Neural cell (in vitro differentiated cells): ENCODE results near the gene LRRC27. TPM values are rescaled to one million over a fixed set of nuclear protein-coding genes. Genes with fewer than 3 reads are reported as not detected.

ENCODE experiments used
- H2AFZ ChIP-seq: fragments of 200-600, 300-800 bp; sonication (generic), shearing (Covaris generic); 2 replicates; pipeline ENCODE4 v1.6.0; 2014; ENCODE audit warnings: low read depth, mild to moderate bottlenecking, antibody characterized with exemption, low read length, moderate library complexity
- H3F3A ChIP-seq: fragments of 200-600 bp; shearing (Covaris generic); 2 replicates; pipeline ENCODE4 v1.6.1; 2016; ENCODE audit warnings: mild to moderate bottlenecking, moderate library complexity, mixed read lengths, antibody characterized with exemption, low read length; ENCODE audit not compliant: insufficient read depth, poor library complexity, severe bottlenecking
- H3K27ac ChIP-seq: fragments of 200-600, 300-800 bp; sonication (generic), shearing (Covaris generic); 2 replicates; pipeline ENCODE4 v1.5.1; 2014; ENCODE audit warnings: mild to moderate bottlenecking, low read length, moderate library complexity
- H3K27me3 ChIP-seq: fragments of 300-800, 200-600 bp; sonication (generic), shearing (Covaris generic); 2 replicates; pipeline ENCODE4 v1.6.0; 2014; ENCODE audit warnings: mild to moderate bottlenecking, low read depth, low read length, moderate library complexity; ENCODE audit not compliant: insufficient read depth
- H3K36me3 ChIP-seq: fragments of 300-800, 200-600 bp; sonication (generic), shearing (Covaris generic); 2 replicates; pipeline ENCODE4 v1.5.1; 2014; ENCODE audit warnings: mild to moderate bottlenecking, antibody characterized with exemption, low read length, moderate library complexity; ENCODE audit not compliant: insufficient read depth
- H3K4me2 ChIP-seq: fragments of 300-800, 200-600 bp; sonication (generic), shearing (Covaris generic); 2 replicates; pipeline ENCODE4 v1.6.0; 2014; ENCODE audit warnings: mild to moderate bottlenecking, low read length
- H3K4me3 ChIP-seq: fragments of 300-800, 200-600 bp; sonication (generic), shearing (Covaris generic); 2 replicates; pipeline ENCODE4 v1.5.1; 2014; ENCODE audit warnings: mild to moderate bottlenecking, low read length, moderate library complexity
- H3K79me2 ChIP-seq: fragments of 200-600 bp; shearing (Covaris generic); replicated peaks from 2 replicates; pipeline ENCODE4 v1.6.0; 2014; ENCODE audit warnings: mild to moderate bottlenecking, low read length, moderate library complexity; ENCODE audit not compliant: insufficient read depth
- H3K9ac ChIP-seq: fragments of 300-800, 200-600 bp; sonication (generic), shearing (Covaris generic); 2 replicates; pipeline ENCODE4 v1.6.1; 2016; ENCODE audit warnings: mild to moderate bottlenecking, low read length, mixed read lengths
- H3K9me2 ChIP-seq: fragments of 200-600 bp; shearing (Covaris generic); 2 replicates; pipeline ENCODE4 v1.6.1; 2016; ENCODE audit warnings: mild to moderate bottlenecking, low read length, mixed read lengths; ENCODE audit not compliant: insufficient read depth
- H3K9me3 ChIP-seq: fragments of 200-600, 300-800 bp; sonication (generic), shearing (Covaris generic); 2 replicates; pipeline ENCODE4 v1.6.1; 2016; ENCODE audit warnings: mild to moderate bottlenecking, mixed run types, low read length, moderate library complexity, mixed read lengths
- H4K20me1 ChIP-seq: fragments of 200-600 bp; shearing (Covaris generic); 2 replicates; pipeline ENCODE4 v1.6.1; 2016; ENCODE audit warnings: mild to moderate bottlenecking, mixed run types; ENCODE audit not compliant: insufficient read depth
- CTCF ChIP-seq: fragments of 450-650 bp; IDR thresholded peaks from 2 replicates; pipeline ENCODE4 v1.5.1; 2014; ENCODE audit warnings: antibody characterized with exemption, mild to moderate bottlenecking, moderate library complexity; ENCODE audit not compliant: poor library complexity, severe bottlenecking
- EP300 ChIP-seq: fragments of 450-650 bp; conservative IDR thresholded peaks from 2 replicates; pipeline ENCODE4 v1.6.1; 2014; ENCODE audit warnings: antibody characterized with exemption, mild to moderate bottlenecking, moderate library complexity; ENCODE audit not compliant: poor library complexity, severe bottlenecking
- EZH2 ChIP-seq: fragments of 200-600, 300-800 bp; shearing (Covaris generic), sonication (generic); IDR thresholded peaks from 2 replicates; pipeline ENCODE4 v1.6.1; 2014; ENCODE audit warnings: antibody characterized with exemption, low read length, borderline replicate concordance, mild to moderate bottlenecking; ENCODE audit not compliant: insufficient read depth, poor library complexity, severe bottlenecking
- POLR2AphosphoS5 ChIP-seq: IDR thresholded peaks from 2 replicates; pipeline ENCODE4 v1.6.1; 2012
- RAD21 ChIP-seq: fragments of 450-650 bp; conservative IDR thresholded peaks from 2 replicates; pipeline ENCODE4 v1.6.1; 2014; ENCODE audit warnings: antibody characterized with exemption, mild to moderate bottlenecking, moderate library complexity
- REST ChIP-seq: IDR thresholded peaks from 2 replicates; pipeline ENCODE4 v1.6.1; 2012; ENCODE audit warnings: borderline replicate concordance
- SMC3 ChIP-seq: fragments of 450-650 bp; conservative IDR thresholded peaks from 2 replicates; pipeline ENCODE4 v1.6.1; 2014; ENCODE audit warnings: antibody characterized with exemption, mild to moderate bottlenecking, moderate library complexity; ENCODE audit not compliant: poor library complexity
- TAF1 ChIP-seq: IDR thresholded peaks from 2 replicates; pipeline ENCODE4 v1.6.1; 2012; ENCODE audit warnings: low read depth
- polyA plus RNA-seq: library from polyadenylated mRNA; depleted of rRNA; stranded (reverse); fragments of >200 nt; gene quantifications from 2 replicates; pipeline ENCODE4 v1.2.3, GENCODE V29; 2014

Gene LRRC27
- polyA plus RNA-seq, 1 donor from 2014 or later, result 26.7 TPM

GRCh38 chr10:132324186-132324585, 7.8 kb upstream of the LRRC27 start:
- H4K20me1 ChIP-seq, result no peaks in the 10 kb centered on the region
- H3K27me3 ChIP-seq, result no peaks in the 10 kb centered on the region
- no peaks in the 10 kb centered on the region for H3F3A ChIP-seq
- no peak overlapping the region for H3K9ac ChIP-seq
- no peaks in the 10 kb centered on the region for H3K79me2 ChIP-seq
- no peak overlapping the region for H3K4me3 ChIP-seq
- no peaks in the 10 kb centered on the region for H3K36me3 ChIP-seq
- no peak for TF ChIP-seq SMC3
- TF ChIP-seq CTCF, result no peak
- no peak for TF ChIP-seq EZH2
- H2AFZ ChIP-seq, result no peak overlapping the region
- no peak overlapping the region for H3K4me2 ChIP-seq
- no peaks in the 10 kb centered on the region for H3K9me2 ChIP-seq
- H3K9me3 ChIP-seq, result no peaks in the 10 kb centered on the region
- no peak overlapping the region for H3K27ac ChIP-seq

GRCh38 chr10:132326344-132326889, 5.6 kb upstream of the LRRC27 start:
- Histone ChIP-seq H3K79me2 (peaks cover 12% of the 10 kb centered on the region), H3K4me3 (no peak overlapping the region), H4K20me1 (no peaks in the 10 kb centered on the region), H3F3A (no peaks in the 10 kb centered on the region), H3K27me3 (no peaks in the 10 kb centered on the region), H3K36me3 (no peaks in the 10 kb centered on the region), H3K4me2 (no peak overlapping the region), H3K9ac (no peak overlapping the region), H3K27ac (no peak overlapping the region), H3K9me3 (no peaks in the 10 kb centered on the region), H3K9me2 (no peaks in the 10 kb centered on the region), H2AFZ (no peak overlapping the region)
- no peak for TF ChIP-seq POLR2AphosphoS5
- TF ChIP-seq EZH2, result no peak
- TF ChIP-seq CTCF, result no peak
- TF ChIP-seq REST, result no peak
- TF ChIP-seq RAD21, result no peak
- TF ChIP-seq TAF1, result no peak
- TF ChIP-seq EP300, result no peak
